H1 (cell line): ENCODE results near the gene PLCB4. TPM values are rescaled to one million over a fixed set of nuclear protein-coding genes. Genes with fewer than 3 reads are reported as not detected.

ENCODE experiments used
- CTCF ChIA-PET: fragments of 300-600 bp; sonication (Branson Sonifier 250); formaldehyde crosslinking; loops from one replicate; lab custom pipeline; 2021; ENCODE audit not compliant: partially characterized antibody; lab: Charles Lee
- POLR2A ChIA-PET: fragments of 300-600 bp; sonication (Branson Sonifier 250); formaldehyde crosslinking; loops from one replicate; lab custom pipeline; 2021; ENCODE audit warnings: inconsistent platforms; ENCODE audit not compliant: partially characterized antibody; lab: Charles Lee
- DNase-seq, 2 experiments: peaks; one replicate each; pipeline versions ENCODE4 v3.0.0 to v3.0.0-alpha.2; 2010 to 2022; ENCODE audit warnings: low spot score in 2 of 2, low read depth in 1 of 2, mixed read lengths in 1 of 2
- FAIRE-seq: peaks from 2 replicates; lab custom pipeline; 2011; peaks lifted over from hg19 to GRCh38; lab: Jason Lieb, UNC
- H2AFZ ChIP-seq: 2 replicates; pipeline ENCODE4 v1.8.1; 2012; ENCODE audit warnings: low read length, inconsistent platforms
- H2AK5ac ChIP-seq: 2 replicates; pipeline ENCODE4 v1.6.1; 2013; ENCODE audit warnings: low read depth, low read length
- H2BK120ac ChIP-seq: replicated peaks from 2 replicates; pipeline ENCODE3; 2013; ENCODE audit warnings: low read depth, low read length, inconsistent platforms
- H2BK12ac ChIP-seq: 2 replicates; pipeline ENCODE4 v1.6.1; 2013; ENCODE audit warnings: low read depth, low read length
- H2BK15ac ChIP-seq: 2 replicates; pipeline ENCODE4 v1.6.1; 2013; ENCODE audit warnings: low read length
- H2BK20ac ChIP-seq: 2 replicates; pipeline ENCODE4 v1.6.1; 2013; ENCODE audit warnings: low read length
- H2BK5ac ChIP-seq: 2 replicates; pipeline ENCODE4 v1.6.1; 2013; ENCODE audit warnings: low read depth, low read length
- H3K14ac ChIP-seq: 2 replicates; pipeline ENCODE4 v1.6.1; 2013; ENCODE audit warnings: inconsistent platforms; ENCODE audit not compliant: insufficient read length
- H3K18ac ChIP-seq: 2 replicates; pipeline ENCODE4 v1.6.1; 2013; ENCODE audit warnings: low read length; ENCODE audit errors: extremely low read depth
- H3K23ac ChIP-seq: 2 replicates; pipeline ENCODE4 v1.6.1; 2013; ENCODE audit warnings: inconsistent platforms; ENCODE audit not compliant: insufficient read length
- H3K23me2 ChIP-seq: 2 replicates; pipeline ENCODE4 v1.6.1; 2013; ENCODE audit warnings: low read depth, low read length
- H3K27ac ChIP-seq: 2 replicates; pipeline ENCODE4 v1.6.1; 2011; ENCODE audit warnings: low read depth, low read length, inconsistent platforms
- H3K27me3 ChIP-seq, 4 experiments: replicated peaks in 1 of 4; 1 replicate in 1 of 4; 2 replicates in 3 of 4; pipeline versions ENCODE4 v1.6.1 to v1.8.1; 2011 to 2013; ENCODE audit warnings: low read length in 3 of 4, mild to moderate bottlenecking in 3 of 4, inconsistent platforms in 2 of 4, mixed read lengths in 2 of 4, moderate library complexity in 1 of 4; ENCODE audit not compliant: control insufficient read depth in 3 of 4, insufficient read depth in 3 of 4; ENCODE audit errors: extremely low read depth in 1 of 4
- H3K36me3 ChIP-seq, 4 experiments: 2 replicates each; pipeline versions ENCODE4 v1.6.1 to v1.8.1; 2011 to 2013; ENCODE audit warnings: mild to moderate bottlenecking in 4 of 4, low read length in 3 of 4, moderate library complexity in 2 of 4, control low read depth in 1 of 4, inconsistent platforms in 1 of 4; ENCODE audit not compliant: insufficient read depth in 4 of 4, control insufficient read depth in 2 of 4
- H3K4ac ChIP-seq: replicated peaks from 2 replicates; pipeline ENCODE3; 2013; ENCODE audit warnings: low read length, low read depth, mixed read lengths, inconsistent platforms; ENCODE audit not compliant: insufficient read length
- H3K4me1 ChIP-seq, 4 experiments: replicated peaks in 1 of 4; 1 replicate in 1 of 4; 2 replicates in 3 of 4; pipeline versions ENCODE4 v1.6.1 to v1.8.1; 2011 to 2013; ENCODE audit warnings: low read length in 3 of 4, inconsistent platforms in 2 of 4, mixed read lengths in 1 of 4; ENCODE audit not compliant: insufficient read depth in 4 of 4, control insufficient read depth in 3 of 4
- H3K4me2 ChIP-seq, 2 experiments: 2 replicates each; pipeline versions ENCODE4 v1.6.1 to v1.8.1; 2011 to 2013; ENCODE audit warnings: low read depth in 2 of 2, low read length in 2 of 2, control low read depth in 1 of 2, inconsistent platforms in 1 of 2, mild to moderate bottlenecking in 1 of 2; ENCODE audit not compliant: insufficient read depth in 1 of 2
- H3K4me3 ChIP-seq, 4 experiments: fragments of 200-600, 300-600 bp in 1 of 4; sonication (generic), shearing (Covaris generic), sonication (Bioruptor Twin) in 1 of 4; 2 replicates each; pipeline versions ENCODE4 v1.5.1 to v1.8.1; 2011 to 2016; ENCODE audit warnings: low read length in 4 of 4, low read depth in 3 of 4, control low read depth in 2 of 4, inconsistent platforms in 2 of 4, mild to moderate bottlenecking in 2 of 4, mixed read lengths in 1 of 4, moderate library complexity in 1 of 4; ENCODE audit not compliant: insufficient read depth in 2 of 4; ENCODE audit errors: extremely low read depth in 1 of 4
- H3K56ac ChIP-seq: replicated peaks from 2 replicates; pipeline ENCODE3; 2013; ENCODE audit warnings: low read depth, mild to moderate bottlenecking, mixed read lengths, low read length, inconsistent platforms; ENCODE audit not compliant: insufficient read length
- H3K79me1 ChIP-seq: 2 replicates; pipeline ENCODE4 v1.6.1; 2013; ENCODE audit warnings: low read depth, low read length, control low read depth
- H3K79me2 ChIP-seq, 2 experiments: 2 replicates each; pipeline versions ENCODE4 v1.6.1 to v1.8.1; 2012 to 2013; ENCODE audit warnings: low read length in 2 of 2, mild to moderate bottlenecking in 2 of 2, inconsistent platforms in 1 of 2; ENCODE audit not compliant: insufficient read depth in 2 of 2, control insufficient read depth in 1 of 2
- H3K9ac ChIP-seq, 4 experiments: replicated peaks in 1 of 4; 1 replicate in 1 of 4; 2 replicates in 3 of 4; pipeline versions ENCODE4 v1.6.1 to v1.8.1; 2011 to 2013; ENCODE audit warnings: low read depth in 3 of 4, low read length in 3 of 4, control low read depth in 2 of 4, mild to moderate bottlenecking in 2 of 4, moderate library complexity in 2 of 4, inconsistent platforms in 1 of 4; ENCODE audit errors: extremely low read depth in 1 of 4
- H3K9me3 ChIP-seq, 2 experiments: 2 replicates each; pipeline versions ENCODE4 v1.6.1 to v1.8.1; 2012 to 2013; ENCODE audit warnings: mild to moderate bottlenecking in 2 of 2, moderate library complexity in 2 of 2, control low read depth in 1 of 2, inconsistent platforms in 1 of 2, low read depth in 1 of 2, low read length in 1 of 2, mixed read lengths in 1 of 2; ENCODE audit not compliant: insufficient read depth in 2 of 2
- H4K20me1 ChIP-seq, 2 experiments: replicated peaks in 1 of 2; 2 replicates each; pipeline versions ENCODE3 to v1.8.1; 2011 to 2013; ENCODE audit warnings: inconsistent platforms in 2 of 2, low read length in 2 of 2, mild to moderate bottlenecking in 1 of 2; ENCODE audit not compliant: insufficient read depth in 2 of 2, control insufficient read depth in 1 of 2
- H4K5ac ChIP-seq: 2 replicates; pipeline ENCODE4 v1.6.1; 2013; ENCODE audit warnings: low read length, low read depth, mixed read lengths, inconsistent platforms; ENCODE audit not compliant: insufficient read length
- H4K8ac ChIP-seq: 2 replicates; pipeline ENCODE4 v1.8.0; 2013; ENCODE audit warnings: mild to moderate bottlenecking, moderate library complexity, low read length, inconsistent platforms; ENCODE audit not compliant: insufficient read depth; ENCODE audit errors: extremely low read depth
- H4K91ac ChIP-seq: replicated peaks from 2 replicates; pipeline ENCODE3; 2013; ENCODE audit warnings: low read length, mixed read lengths, inconsistent platforms; ENCODE audit not compliant: insufficient read length
- BRCA1 ChIP-seq: IDR thresholded peaks from 2 replicates; pipeline ENCODE4 v1.6.1; 2012; ENCODE audit warnings: low read depth, low read length, improper control_type of control experiment
- CEBPB ChIP-seq: IDR thresholded peaks from 2 replicates; pipeline ENCODE4 v1.6.1; 2012; ENCODE audit warnings: low read depth, low read length
- MAFK ChIP-seq: IDR thresholded peaks from 2 replicates; pipeline ENCODE4 v1.6.1; 2012; ENCODE audit warnings: low read depth, mild to moderate bottlenecking, improper control_type of control experiment, low read length
- NRF1 ChIP-seq: IDR thresholded peaks from 2 replicates; pipeline ENCODE4 v1.6.1; 2011; ENCODE audit warnings: mild to moderate bottlenecking, low read depth, low read length, improper control_type of control experiment
- RFX5 ChIP-seq: IDR thresholded peaks from 2 replicates; pipeline ENCODE4 v1.6.1; 2011; ENCODE audit warnings: low read depth, low read length, improper control_type of control experiment, borderline replicate concordance
- SP2 ChIP-seq: IDR thresholded peaks from 2 replicates; pipeline ENCODE4 v1.6.1; 2012; ENCODE audit warnings: mild to moderate bottlenecking, low read length, inconsistent platforms
- SRF ChIP-seq: IDR thresholded peaks from 2 replicates; pipeline ENCODE4 v1.6.1; 2011; ENCODE audit warnings: mild to moderate bottlenecking, low read depth, low read length, moderate library complexity
- TAF1 ChIP-seq: IDR thresholded peaks from 2 replicates; pipeline ENCODE4 v1.6.1; 2011; ENCODE audit warnings: mild to moderate bottlenecking, low read depth, low read length
- polyA plus RNA-seq, 7 experiments: library from polyadenylated mRNA; depleted of rRNA in 3 of 7; stranded (reverse) in 5 of 7; unstranded in 2 of 7; fragments of >200 nt in 5 of 7; fragments of 200-250 nt in 2 of 7; gene quantifications; 1 replicate in 5 of 7; 2 replicates in 1 of 7; 4 replicates in 1 of 7; pipeline versions ENCODE4 v1.2.1 to v1.2.3, GENCODE V29; 2011 to 2013; ENCODE audit warnings: missing spikeins in 2 of 7, mixed read lengths in 2 of 7
- total RNA-seq: library from RNA; stranded (reverse); fragmentation: NEBNext Ultra II Directional; extraction: Animal tissue kit (Norgen Biotek cat#: 25700); gene quantifications from 2 replicates; pipeline ENCODE4 v1.2.1, GENCODE V29; 2021
- TF ChIP-seq, protein P1 (sequence below): IDR thresholded peaks from 2 replicates; pipeline ENCODE4 v1.6.1; 2011; ENCODE audit warnings: low read depth, mild to moderate bottlenecking, low read length; ENCODE audit not compliant: insufficient read depth
- TF ChIP-seq, protein P2 (sequence below): IDR thresholded peaks from 2 replicates; pipeline ENCODE4 v1.6.1; 2012; ENCODE audit warnings: inconsistent platforms

Gene PLCB4
- total and polyA plus RNA-seq, 2 of the 8 experiments (the other 6 are each of a cell fraction or from before 2014, with no cell fraction given): 3.2 to 14.1 TPM

GRCh38 chr20:9088556-9088955, 19.7 kb downstream of the PLCB4 start:
- CTCF ChIA-PET: interaction anchor here (1.7 kb wide), 1 partner anchor 235 kb away, joined by 4 read pairs; no protein-coding TSS in a partner anchor
- no peak overlapping the region for H2BK20ac ChIP-seq

More at GRCh38 chr20:9088556-9088955, 19.7 kb downstream of the PLCB4 start:
- no peak overlapping the region for H4K91ac ChIP-seq
- no peak overlapping the region for H3K18ac ChIP-seq
- no peak overlapping the region for H3K23ac ChIP-seq
- H3K4ac ChIP-seq: no peak overlapping the region
- no peak overlapping the region for H3K4me2 ChIP-seq
- no peak overlapping the region for H2AK5ac ChIP-seq
- POLR2A ChIA-PET: no interaction called here
- TF ChIP-seq, protein P1, sequence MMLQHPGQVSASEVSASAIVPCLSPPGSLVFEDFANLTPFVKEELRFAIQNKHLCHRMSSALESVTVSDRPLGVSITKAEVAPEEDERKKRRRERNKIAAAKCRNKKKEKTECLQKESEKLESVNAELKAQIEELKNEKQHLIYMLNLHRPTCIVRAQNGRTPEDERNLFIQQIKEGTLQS: no peak
- TF ChIP-seq CEBPB: no peak
- TF ChIP-seq TAF1: no peak
- no peak for TF ChIP-seq MAFK
- no peak for TF ChIP-seq BRCA1
- TF ChIP-seq SRF: no peak
- no peak for TF ChIP-seq SP2
- no peak for TF ChIP-seq RFX5
- TF ChIP-seq, protein P2, sequence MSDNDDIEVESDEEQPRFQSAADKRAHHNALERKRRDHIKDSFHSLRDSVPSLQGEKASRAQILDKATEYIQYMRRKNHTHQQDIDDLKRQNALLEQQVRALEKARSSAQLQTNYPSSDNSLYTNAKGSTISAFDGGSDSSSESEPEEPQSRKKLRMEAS: no peak
- TF ChIP-seq NRF1: no peak
- H3K79me1 ChIP-seq: peaks cover 10% of the 10 kb centered on the region; the same call in 1 of the 2 replicates
- H3K79me2 ChIP-seq: peaks cover 0 to 29% of the 10 kb centered on the region in 2 experiments; a peak in 2 of 4 replicates
- no peaks in the 10 kb centered on the region for H3K9me3 ChIP-seq
- H2BK15ac ChIP-seq: no peak overlapping the region
- no peak overlapping the region for H2AFZ ChIP-seq
- H2BK5ac ChIP-seq: no peak overlapping the region
- H3K27me3 ChIP-seq: no peaks in the 10 kb centered on the region
- H3K9ac ChIP-seq: no peak overlapping the region
- no peak overlapping the region for H4K8ac ChIP-seq
- H2BK12ac ChIP-seq: no peak overlapping the region
- no peak overlapping the region for H3K56ac ChIP-seq
- DNase-seq: no peak
- H2BK120ac ChIP-seq: no peak overlapping the region
- H3K4me1 ChIP-seq: peaks cover 0 to 6% (median 2%) of the 10 kb centered on the region in 4 experiments; a peak in 2 of 7 replicates
- no peak overlapping the region for H3K14ac ChIP-seq
- no peak overlapping the region for H3K27ac ChIP-seq
- FAIRE-seq: no peak
- no peak overlapping the region for H3K4me3 ChIP-seq
- H4K20me1 ChIP-seq: no peaks in the 10 kb centered on the region
- H4K5ac ChIP-seq: no peak overlapping the region
- no peaks in the 10 kb centered on the region for H3K36me3 ChIP-seq
- no peaks in the 10 kb centered on the region for H3K23me2 ChIP-seq
